Stimulated activated CD4-positive, alpha-beta T cell treated with anti-CD3 and anti-CD28 coated beads, Interleukin-1b, Interleukin-23, amount 100 ng/mL, for 24 hours (primary cell): ENCODE results near the gene PARD3B.
A peak's percentile ranks its signal among the peaks of the same experiment; 100 is the strongest.

Experiments used
- DNase-seq, 4 experiments: peaks; one replicate each; pipeline ENCODE4 v3.0.0-alpha.2; 2020; ENCODE audit warnings: low read depth in 4 of 4, low spot score in 1 of 4

The PARD3B gene

GRCh38 chr2:205574001-205574400 is 1028.7 kb downstream of the PARD3B start:
- no peak for DNase-seq

GRCh38 chr2:205579335-205579734 is 1034.1 kb downstream of the PARD3B start:
- no peak for DNase-seq

GRCh38 chr2:205580212-205580987 is 1035.1 kb downstream of the PARD3B start:
- no peak for DNase-seq

- DNase-seq = no peak
Observed at GRCh38 chr2:205582366-205582765, 1037.1 kb downstream of the PARD3B start.

- DNase-seq = no peak
Observed at GRCh38 chr2:205585449-205586383, 1040.4 kb downstream of the PARD3B start.

GRCh38 chr2:205586626-205587025 is 1041.4 kb downstream of the PARD3B start:
- no peak for DNase-seq

- DNase-seq = no peak
Observed at GRCh38 chr2:205589479-205589878, 1044.2 kb downstream of the PARD3B start.

GRCh38 chr2:205590759-205591158 is 1045.5 kb downstream of the PARD3B start:
- DNase-seq = no peak

GRCh38 chr2:205593891-205594290 is 1048.6 kb downstream of the PARD3B start:
- DNase-seq = no peak

GRCh38 chr2:205596581-205596980 is 1051.3 kb downstream of the PARD3B start:
- no peak for DNase-seq

GRCh38 chr2:205605638-205606304 is 1060.5 kb downstream of the PARD3B start:
- DNase-seq = no peak

- no peak for DNase-seq
Observed at GRCh38 chr2:205607146-205607545, 1061.9 kb downstream of the PARD3B start.

GRCh38 chr2:205609113-205609512 is 1063.8 kb downstream of the PARD3B start:
- no peak for DNase-seq

GRCh38 chr2:205610437-205610836 is 1065.2 kb downstream of the PARD3B start:
- DNase-seq = no peak

- peak in 2 of 4 experiments; percentile 3 to 38 for DNase-seq
Observed at GRCh38 chr2:205612636-205613035, 1067.4 kb downstream of the PARD3B start.

- no peak for DNase-seq
Observed at GRCh38 chr2:205613970-205614559, 1068.8 kb downstream of the PARD3B start.

- no peak for DNase-seq
Observed at GRCh38 chr2:205614965-205615364, 1069.7 kb downstream of the PARD3B start.

GRCh38 chr2:205617905-205618304 is 1072.6 kb downstream of the PARD3B start:
- no peak for DNase-seq

GRCh38 chr2:205619600-205619999 is 1074.3 kb downstream of the PARD3B start:
- DNase-seq = no peak

GRCh38 chr2:205627085-205627484 is 1081.8 kb downstream of the PARD3B start:
- DNase-seq = no peak

- DNase-seq = no peak
Observed at GRCh38 chr2:205628422-205628821, 1083.1 kb downstream of the PARD3B start.
